MM.1S (cell line): ENCODE data around the gene CAMK4.

Experiments used
- CTCF ChIP-seq: fragments of 300-600 bp; sonication (generic); IDR thresholded peaks from 2 replicates; pipeline ENCODE4 v1.5.1; 2016; ENCODE audit warnings: antibody characterized with exemption, low read length, mixed read lengths
- EZH2 ChIP-seq: fragments of 300-600 bp; sonication (generic); optimal IDR thresholded peaks from 2 replicates; pipeline ENCODE3; 2017; ENCODE audit warnings: low read depth, mild to moderate bottlenecking, antibody characterized with exemption, low read length, mixed read lengths

- TF ChIP-seq EZH2 = no peak
- TF ChIP-seq CTCF = no peak
Measured at GRCh38 chr5:111320953-111321352, 96.8 kb downstream of the CAMK4 start.
